IMR-90 (cell line): ENCODE measurements around the gene AXL. TPM values are rescaled to one million over a fixed set of nuclear protein-coding genes. Genes with fewer than 3 reads are reported as not detected.

ENCODE experiments used
- ATAC-seq: fragments of 200-7000 bp; cut with Tn5 transposase; 2 replicates; pipeline ENCODE4 v1.9.1; 2020; ENCODE audit warnings: low read depth, mild to moderate bottlenecking, moderate library complexity
- BruUV-seq: library from RNA; stranded (reverse); fragments of 400-500 nt; replicated peaks from 2 replicates; lab custom pipeline; 2021; lab: Mats Ljungman, UMichigan
- CTCF ChIA-PET: fragments of 300-600 bp; formaldehyde crosslinking; extraction: SDS; loops from one replicate; lab custom pipeline; 2021; ENCODE audit warnings: antibody characterized with exemption; lab: Yijun Ruan, JAX
- POLR2A ChIA-PET: fragments of 300-600 bp; sonication (Branson Sonifier 250); formaldehyde crosslinking; loops from one replicate; lab custom pipeline; 2022; ENCODE audit warnings: antibody characterized with exemption; ENCODE audit not compliant: unreplicated experiment; lab: Charles Lee
- DNase-seq: peaks from one replicate; pipeline ENCODE4 v3.0.0; 2013
- H2AFZ ChIP-seq: replicated peaks from 2 replicates; pipeline ENCODE3; 2013; ENCODE audit warnings: low read length, mild to moderate bottlenecking; ENCODE audit not compliant: poor library complexity
- H2AK5ac ChIP-seq: 2 replicates; pipeline ENCODE4 v1.6.1; 2013; ENCODE audit warnings: low read depth, low read length, inconsistent platforms
- H2AK9ac ChIP-seq: replicated peaks from 2 replicates; pipeline ENCODE3; 2013; ENCODE audit warnings: mild to moderate bottlenecking, low read depth, low read length, moderate library complexity; ENCODE audit not compliant: poor library complexity
- H2BK120ac ChIP-seq: 2 replicates; pipeline ENCODE4 v1.6.1; 2013; ENCODE audit warnings: low read depth, low read length, inconsistent platforms
- H2BK15ac ChIP-seq: 3 replicates; pipeline ENCODE4 v1.6.1; 2013; ENCODE audit warnings: low read depth, low read length, inconsistent platforms
- H2BK20ac ChIP-seq: 2 replicates; pipeline ENCODE4 v1.6.1; 2013; ENCODE audit warnings: low read depth, mild to moderate bottlenecking, inconsistent platforms, low read length, moderate library complexity
- H2BK5ac ChIP-seq: 2 replicates; pipeline ENCODE4 v1.6.1; 2013; ENCODE audit warnings: mild to moderate bottlenecking, low read depth, low read length, inconsistent platforms; ENCODE audit not compliant: poor library complexity, severe bottlenecking
- H3K14ac ChIP-seq: replicated peaks from 2 replicates; pipeline ENCODE4 v1.6.1; 2013; ENCODE audit warnings: low read depth, low read length, inconsistent platforms
- H3K18ac ChIP-seq: 2 replicates; pipeline ENCODE4 v1.6.1; 2013; ENCODE audit warnings: low read depth, low read length, control low read depth
- H3K23ac ChIP-seq: 2 replicates; pipeline ENCODE4 v1.6.1; 2013; ENCODE audit warnings: low read depth, low read length, inconsistent platforms
- H3K27ac ChIP-seq: 2 replicates; pipeline ENCODE4 v1.5.1; 2013; ENCODE audit warnings: mild to moderate bottlenecking, control low read depth, low read length; ENCODE audit not compliant: insufficient read depth
- H3K27me3 ChIP-seq: 2 replicates; pipeline ENCODE4 v1.6.1; 2013; ENCODE audit warnings: low read length; ENCODE audit not compliant: control insufficient read depth, insufficient read depth
- H3K36me3 ChIP-seq: 2 replicates; pipeline ENCODE4 v1.6.1; 2013; ENCODE audit warnings: low read length, mixed read lengths; ENCODE audit not compliant: control insufficient read depth, insufficient read depth
- H3K4ac ChIP-seq: 2 replicates; pipeline ENCODE4 v1.6.1; 2013; ENCODE audit warnings: low read depth, low read length, inconsistent platforms
- H3K4me1 ChIP-seq: 2 replicates; pipeline ENCODE4 v1.6.1; 2013; ENCODE audit warnings: low read length, mixed read lengths; ENCODE audit not compliant: control insufficient read depth, insufficient read depth
- H3K4me2 ChIP-seq: 2 replicates; pipeline ENCODE4 v1.6.1; 2013; ENCODE audit warnings: low read depth, mild to moderate bottlenecking, control low read depth, low read length, moderate library complexity
- H3K4me3 ChIP-seq: 2 replicates; pipeline ENCODE4 v1.5.1; 2013; ENCODE audit warnings: low read depth, mild to moderate bottlenecking, control low read depth, low read length, moderate library complexity; ENCODE audit not compliant: insufficient read depth
- H3K56ac ChIP-seq: 2 replicates; pipeline ENCODE4 v1.6.1; 2013; ENCODE audit warnings: low read length, inconsistent platforms; ENCODE audit not compliant: insufficient read depth; ENCODE audit errors: extremely low read depth
- H3K79me1 ChIP-seq, 2 experiments: 2 replicates each; pipeline ENCODE4 v1.6.1; 2013; ENCODE audit warnings: low read length in 2 of 2, inconsistent platforms in 1 of 2, low read depth in 1 of 2
- H3K9ac ChIP-seq: 2 replicates; pipeline ENCODE4 v1.6.1; 2013; ENCODE audit warnings: low read depth, low read length, control low read depth
- H3K9me1 ChIP-seq: 2 replicates; pipeline ENCODE4 v1.6.1; 2013; ENCODE audit warnings: low read length, inconsistent platforms; ENCODE audit not compliant: insufficient read depth
- H3K9me3 ChIP-seq: 2 replicates; pipeline ENCODE4 v1.6.1; 2013; ENCODE audit warnings: low read length; ENCODE audit not compliant: control insufficient read depth, insufficient read depth
- H4K20me1 ChIP-seq: 2 replicates; pipeline ENCODE4 v1.6.1; 2013; ENCODE audit warnings: low read length, inconsistent platforms; ENCODE audit not compliant: insufficient read depth
- H4K5ac ChIP-seq: 2 replicates; pipeline ENCODE4 v1.6.1; 2013; ENCODE audit warnings: mild to moderate bottlenecking, low read depth, low read length, control low read depth
- H4K8ac ChIP-seq, 2 experiments: 2 replicates each; pipeline ENCODE4 v1.6.1; 2013; ENCODE audit warnings: low read depth in 2 of 2, low read length in 2 of 2, control low read depth in 1 of 2, inconsistent platforms in 1 of 2
- H4K91ac ChIP-seq: 2 replicates; pipeline ENCODE4 v1.6.1; 2013; ENCODE audit warnings: low read depth, low read length, inconsistent platforms; ENCODE audit not compliant: insufficient read depth
- MAZ ChIP-seq: IDR thresholded peaks from 2 replicates; pipeline ENCODE4 v1.6.1; 2012; ENCODE audit warnings: low read depth, mild to moderate bottlenecking, low read length, improper control_type of control experiment, moderate library complexity, borderline replicate concordance
- POLR2A ChIP-seq: IDR thresholded peaks from 2 replicates; pipeline ENCODE4 v1.6.1; 2012; ENCODE audit warnings: mild to moderate bottlenecking, low read depth, low read length
- RCOR1 ChIP-seq: IDR thresholded peaks from 2 replicates; pipeline ENCODE4 v1.6.1; 2012; ENCODE audit warnings: mild to moderate bottlenecking, low read length, improper control_type of control experiment; ENCODE audit not compliant: insufficient replicate concordance
- WGBS, 2 experiments: methylation state at CpG; one replicate each; pipeline versions ENCODE4 v1.1.5 to v1.1.7; 2013; ENCODE audit warnings: missing lambda C conversion rate in 2 of 2; ENCODE audit not compliant: insufficient read length in 1 of 2; ENCODE audit errors: extremely low coverage in 2 of 2; 5-methylcytosine and 5-hydroxymethylcytosine counted together
- dilution Hi-C: fragments of 300-500 bp; cut with HindIII; formaldehyde crosslinking; loops from one replicate; pipeline ENCODE4 v1.14.3; 2018; ENCODE audit warnings: low sequenced_read_pairs; ENCODE audit not compliant: unreplicated experiment
- in situ Hi-C: fragments of 300-500 bp; cut with MboI; formaldehyde crosslinking; loops from 3 replicates; pipeline ENCODE4 v1.14.3; 2019; ENCODE audit warnings: low sequenced_read_pairs, inconsistent platforms, mixed read lengths
- intact Hi-C: fragments of 100-400 bp; cut with micrococcal nuclease; formaldehyde crosslinking; loops from 2 replicates; pipeline ENCODE4 v1.10.0; 2022
- polyA plus RNA-seq, 3 experiments: library from polyadenylated mRNA; depleted of rRNA; stranded (reverse); fragments of >200 nt; gene quantifications; 2 replicates each; pipeline ENCODE4 v1.2.3, GENCODE V29; 2012; ENCODE audit warnings: low replicate concordance in 1 of 3
- total RNA-seq: library from RNA; depleted of rRNA; stranded (reverse); fragments of >200 nt; gene quantifications from 2 replicates; pipeline ENCODE4 v1.2.3, GENCODE V29; 2012

AXL gene
- total and polyA plus RNA-seq, 2 of the 4 experiments (the other 2 are of a cell fraction) = 212 to 466 TPM

- Histone ChIP-seq H2AK5ac (no peak overlapping the region), H3K4ac (no peak overlapping the region), H3K23ac (no peak overlapping the region), H3K36me3 (peaks cover 79% of the 10 kb centered on the region), H2BK5ac (no peak overlapping the region), H2AFZ (no peak overlapping the region), H3K9me1 (no peaks in the 10 kb centered on the region), H3K79me1 (peaks cover 41 to 74% of the 10 kb centered on the region in 2 experiments), H3K9ac (no peak overlapping the region), H4K20me1 (peaks cover 20% of the 10 kb centered on the region; the same call in 1 of the 2 replicates), H2BK120ac (no peak overlapping the region), H3K4me3 (no peak overlapping the region), H3K18ac (no peak overlapping the region), H2AK9ac (no peak overlapping the region), H2BK20ac (no peak overlapping the region), H4K5ac (no peak overlapping the region), H3K14ac (no peak overlapping the region), H4K8ac (peak overlapping the region in 1 of 2 experiments; percentile 14; a peak in 2 of 4 replicates), H3K56ac (no peak overlapping the region), H3K27ac (no peak overlapping the region), H3K4me2 (no peak overlapping the region), H2BK15ac (no peak overlapping the region), H4K91ac (no peak overlapping the region), H3K4me1 (no peaks in the 10 kb centered on the region), H3K9me3 (no peaks in the 10 kb centered on the region), H3K27me3 (no peaks in the 10 kb centered on the region)
- no TSS peak for BruUV-seq
- intact Hi-C loops = no loop called here
- ATAC-seq (no peak), DNase-seq (no peak)
- dilution Hi-C loops = no loop called here
- ChIA-PET CTCF (no interaction called here), POLR2A (no interaction called here)
- no CpG with 5 or more reads among the region's 9 CpGs for WGBS, 2 experiments
- no peak for TF ChIP-seq RCOR1
- no peak for TF ChIP-seq MAZ
- TF ChIP-seq POLR2A = peak; percentile 32; the same call in 1 of the 2 replicates
- in situ Hi-C loops = loop anchor here (25.0 kb wide), 1 partner anchor 588 kb away; no protein-coding TSS in a partner anchor
Observed at GRCh38 chr19:41249707-41250423, 30.8 kb downstream of the AXL start.
